Measurements from ENCODE around the gene KCNAB2.

The KCNAB2 gene

GRCh38 chr1:6037338-6037762, 8.3 kb upstream of the KCNAB2 start:
- Mint-ChIP-seq H3K4me3 (no peak overlapping the region), H3K27ac (no peak overlapping the region), H3K36me3 (peaks cover 3% of the 10 kb centered on the region), H3K4me1 (peaks cover 48% of the 10 kb centered on the region), H3K9me3 (no peaks in the 10 kb centered on the region), H3K27me3 (no peaks in the 10 kb centered on the region)

- no peaks in the 10 kb centered on the region for H3K27me3 Mint-ChIP-seq
- no peak overlapping the region for H3K27ac Mint-ChIP-seq
- H3K4me3 Mint-ChIP-seq = no peak overlapping the region
- H3K4me1 Mint-ChIP-seq = peaks cover 37% of the 10 kb centered on the region
- no peaks in the 10 kb centered on the region for H3K9me3 Mint-ChIP-seq
- H3K36me3 Mint-ChIP-seq = peaks cover 3% of the 10 kb centered on the region
Measured at GRCh38 chr1:6038603-6039002, 7.1 kb upstream of the KCNAB2 start.

GRCh38 chr1:6039031-6039430, 6.7 kb upstream of the KCNAB2 start:
- no peak overlapping the region for H3K27ac Mint-ChIP-seq
- no peaks in the 10 kb centered on the region for H3K9me3 Mint-ChIP-seq
- H3K4me1 Mint-ChIP-seq = peaks cover 40% of the 10 kb centered on the region
- H3K4me3 Mint-ChIP-seq = no peak overlapping the region
- no peaks in the 10 kb centered on the region for H3K27me3 Mint-ChIP-seq
- peaks cover 3% of the 10 kb centered on the region for H3K36me3 Mint-ChIP-seq

- Mint-ChIP-seq H3K4me3 (no peak overlapping the region), H3K9me3 (no peaks in the 10 kb centered on the region), H3K4me1 (peaks cover 29% of the 10 kb centered on the region), H3K27me3 (no peaks in the 10 kb centered on the region), H3K27ac (peak overlapping the region; percentile 46), H3K36me3 (peaks cover 3% of the 10 kb centered on the region)
Measured at GRCh38 chr1:6040444-6040843, 5.2 kb upstream of the KCNAB2 start.

- Mint-ChIP-seq H3K4me1 (peaks cover 25% of the 10 kb centered on the region), H3K27ac (no peak overlapping the region), H3K36me3 (peaks cover 2% of the 10 kb centered on the region), H3K4me3 (no peak overlapping the region), H3K9me3 (no peaks in the 10 kb centered on the region), H3K27me3 (no peaks in the 10 kb centered on the region)
Measured at GRCh38 chr1:6040861-6041415, 4.8 kb upstream of the KCNAB2 start.

GRCh38 chr1:6041432-6042062, 4.1 kb upstream of the KCNAB2 start:
- Mint-ChIP-seq H3K9me3 (no peaks in the 10 kb centered on the region), H3K4me3 (no peak overlapping the region), H3K27ac (no peak overlapping the region), H3K27me3 (no peaks in the 10 kb centered on the region), H3K4me1 (peaks cover 18% of the 10 kb centered on the region), H3K36me3 (peaks cover 2% of the 10 kb centered on the region)

GRCh38 chr1:6043561-6043960, 2.1 kb upstream of the KCNAB2 start:
- Mint-ChIP-seq H3K4me1 (peaks cover 13% of the 10 kb centered on the region), H3K9me3 (no peaks in the 10 kb centered on the region), H3K27ac (no peak overlapping the region), H3K36me3 (peaks cover 2% of the 10 kb centered on the region), H3K4me3 (no peak overlapping the region), H3K27me3 (no peaks in the 10 kb centered on the region)

GRCh38 chr1:6044481-6045109, 1.1 kb upstream of the KCNAB2 start:
- Mint-ChIP-seq H3K36me3 (peaks cover 2% of the 10 kb centered on the region), H3K27ac (no peak overlapping the region), H3K27me3 (no peaks in the 10 kb centered on the region)

GRCh38 chr1:6045110-6045502, 582 bp upstream of the KCNAB2 start:
- no peak overlapping the region for H3K4me3 Mint-ChIP-seq
- no peaks in the 10 kb centered on the region for H3K27me3 Mint-ChIP-seq
- peaks cover 2% of the 10 kb centered on the region for H3K36me3 Mint-ChIP-seq
- no peak overlapping the region for H3K27ac Mint-ChIP-seq
- H3K9me3 Mint-ChIP-seq = no peaks in the 10 kb centered on the region
- peaks cover 13% of the 10 kb centered on the region for H3K4me1 Mint-ChIP-seq

More at GRCh38 chr1:6044481-6045109, 1.1 kb upstream of the KCNAB2 start:
- no peaks in the 10 kb centered on the region for H3K9me3 Mint-ChIP-seq
- H3K4me3 Mint-ChIP-seq = no peak overlapping the region
- H3K4me1 Mint-ChIP-seq = peaks cover 13% of the 10 kb centered on the region

GRCh38 chr1:6046279-6046678, 591 bp downstream of the KCNAB2 start:
- H3K4me3 Mint-ChIP-seq = no peak overlapping the region
- peaks cover 2% of the 10 kb centered on the region for H3K36me3 Mint-ChIP-seq
- H3K27me3 Mint-ChIP-seq = no peaks in the 10 kb centered on the region
- H3K27ac Mint-ChIP-seq = no peak overlapping the region
- H3K9me3 Mint-ChIP-seq = no peaks in the 10 kb centered on the region
- peaks cover 13% of the 10 kb centered on the region for H3K4me1 Mint-ChIP-seq

GRCh38 chr1:6048179-6048867, 2.6 kb downstream of the KCNAB2 start:
- H3K36me3 Mint-ChIP-seq = peaks cover 6% of the 10 kb centered on the region
- H3K9me3 Mint-ChIP-seq = no peaks in the 10 kb centered on the region
- no peak overlapping the region for H3K4me3 Mint-ChIP-seq
- no peak overlapping the region for H3K27ac Mint-ChIP-seq
- no peaks in the 10 kb centered on the region for H3K27me3 Mint-ChIP-seq
- H3K4me1 Mint-ChIP-seq = peaks cover 11% of the 10 kb centered on the region

GRCh38 chr1:6049419-6049818, 3.7 kb downstream of the KCNAB2 start:
- H3K36me3 Mint-ChIP-seq = peaks cover 7% of the 10 kb centered on the region
- no peaks in the 10 kb centered on the region for H3K27me3 Mint-ChIP-seq
- H3K27ac Mint-ChIP-seq = no peak overlapping the region
- H3K9me3 Mint-ChIP-seq = no peaks in the 10 kb centered on the region
- H3K4me3 Mint-ChIP-seq = no peak overlapping the region
- peaks cover 8% of the 10 kb centered on the region for H3K4me1 Mint-ChIP-seq

- H3K9me3 Mint-ChIP-seq = no peaks in the 10 kb centered on the region
- H3K4me1 Mint-ChIP-seq = peaks cover 13% of the 10 kb centered on the region
- no peak overlapping the region for H3K4me3 Mint-ChIP-seq
- H3K36me3 Mint-ChIP-seq = peaks cover 7% of the 10 kb centered on the region
- H3K27ac Mint-ChIP-seq = no peak overlapping the region
- H3K27me3 Mint-ChIP-seq = no peaks in the 10 kb centered on the region
Measured at GRCh38 chr1:6051423-6051822, 5.7 kb downstream of the KCNAB2 start.

- Mint-ChIP-seq H3K9me3 (no peaks in the 10 kb centered on the region), H3K36me3 (peaks cover 7% of the 10 kb centered on the region), H3K4me3 (no peak overlapping the region), H3K27me3 (no peaks in the 10 kb centered on the region), H3K27ac (no peak overlapping the region), H3K4me1 (peaks cover 21% of the 10 kb centered on the region)
Measured at GRCh38 chr1:6052543-6053205, 7.0 kb downstream of the KCNAB2 start.

GRCh38 chr1:6053206-6053546, 7.5 kb downstream of the KCNAB2 start:
- no peak overlapping the region for H3K4me3 Mint-ChIP-seq
- H3K27me3 Mint-ChIP-seq = no peaks in the 10 kb centered on the region
- H3K9me3 Mint-ChIP-seq = no peaks in the 10 kb centered on the region
- no peak overlapping the region for H3K27ac Mint-ChIP-seq
- peaks cover 20% of the 10 kb centered on the region for H3K4me1 Mint-ChIP-seq
- H3K36me3 Mint-ChIP-seq = peaks cover 7% of the 10 kb centered on the region

- peaks cover 24% of the 10 kb centered on the region for H3K4me1 Mint-ChIP-seq
- peaks cover 7% of the 10 kb centered on the region for H3K36me3 Mint-ChIP-seq
- H3K27ac Mint-ChIP-seq = no peak overlapping the region
- no peaks in the 10 kb centered on the region for H3K9me3 Mint-ChIP-seq
- no peak overlapping the region for H3K4me3 Mint-ChIP-seq
- no peaks in the 10 kb centered on the region for H3K27me3 Mint-ChIP-seq
Measured at GRCh38 chr1:6054596-6054995, 8.9 kb downstream of the KCNAB2 start.

Data from activated naive CD4-positive, alpha-beta T cell treated with anti-CD3 and anti-CD28 coated beads, Interleukin-2, amount 50 U/mL, for 24 hours (primary cell).